AG04449 (cell line): ENCODE data around the gene MT1A.

Source experiments
- CTCF ChIA-PET: fragments of 350-600 bp; formaldehyde crosslinking; extraction: SDS; loops from one replicate; lab custom pipeline; 2021; ENCODE audit warnings: antibody characterized with exemption; lab: Yijun Ruan, JAX
- POLR2A ChIA-PET: fragments of 400-600, 350-600 bp; formaldehyde crosslinking; extraction: SDS; loops from one replicate; lab custom pipeline; 2020; ENCODE audit warnings: antibody characterized with exemption, inconsistent platforms; lab: Yijun Ruan, JAX
- DNase-seq: peaks from one replicate; pipeline ENCODE4 v3.0.0-alpha.2; 2010; ENCODE audit warnings: low read depth, low spot score
- H3K4me3 ChIP-seq: 2 replicates; pipeline ENCODE4 v1.5.1; 2011; ENCODE audit warnings: low read depth, mild to moderate bottlenecking, control low read depth, low read length
- CTCF ChIP-seq: IDR thresholded peaks from one replicate; pipeline ENCODE4 v1.5.1; 2011; ENCODE audit warnings: mild to moderate bottlenecking, moderate library complexity, low read length, control low read depth, inconsistent platforms; ENCODE audit not compliant: insufficient read depth; ENCODE audit errors: missing control alignments

The MT1A gene

GRCh38 chr16:56606071-56606475 lies 32.4 kb upstream of the MT1A start:
- CTCF ChIA-PET: interaction anchor here (0.8 to 10.2 kb wide), 12 partner anchors 9 to 123 kb away, joined by 3 to 174 read pairs (median 3); no protein-coding TSS in a partner anchor

GRCh38 chr16:56606476-56607108 lies 31.9 kb upstream of the MT1A start:
- no peak for TF ChIP-seq CTCF
- DNase-seq: no peak
- ChIA-PET CTCF (interaction anchor here (0.8 to 10.2 kb wide), 8 partner anchors 19 to 102 kb away, joined by 3 to 174 read pairs (median 8); no protein-coding TSS in a partner anchor), POLR2A (interaction anchor here (0.8 to 17.5 kb wide), 3 partner anchors 20 to 217 kb away, joined by 3 to 263 read pairs (median 3); partner anchors contain the start of genes MT1E, NUDT21 and OGFOD1)
- peak overlapping the region; percentile 41 for H3K4me3 ChIP-seq

More at GRCh38 chr16:56606071-56606475, 32.4 kb upstream of the MT1A start:
- TF ChIP-seq CTCF: no peak
- H3K4me3 ChIP-seq: no peak overlapping the region
- no peak for DNase-seq
- POLR2A ChIA-PET: interaction anchor here (0.8 to 17.5 kb wide), 2 partner anchors 20 to 155 kb away, joined by 3 to 263 read pairs; partner anchors contain the start of genes MT1E, NUDT21 and OGFOD1

GRCh38 chr16:56607109-56607618 lies 31.3 kb upstream of the MT1A start:
- ChIA-PET CTCF (interaction anchor here (0.8 to 10.2 kb wide), 7 partner anchors 11 to 95 kb away, joined by 3 to 174 read pairs (median 10); no protein-coding TSS in a partner anchor), POLR2A (interaction anchor here (0.8 to 17.5 kb wide), 3 partner anchors 19 to 218 kb away, joined by 3 to 263 read pairs (median 3); partner anchors contain the start of genes MT1E, NUDT21 and OGFOD1)

GRCh38 chr16:56607675-56608042 lies 30.8 kb upstream of the MT1A start:
- DNase-seq: no peak
- no peak for TF ChIP-seq CTCF
- ChIA-PET CTCF (interaction anchor here (1.2 to 10.2 kb wide), 4 partner anchors 10 to 95 kb away, joined by 3 to 174 read pairs (median 13); no protein-coding TSS in a partner anchor), POLR2A (interaction anchor here (17.5 kb wide), 1 partner anchor 18 kb away, joined by 263 read pairs; the partner anchor contains the start of gene MT1E)
- H3K4me3 ChIP-seq: no peak overlapping the region

More at GRCh38 chr16:56607109-56607618, 31.3 kb upstream of the MT1A start:
- peak overlapping the region; percentile 41 for H3K4me3 ChIP-seq
- peak; percentile 94 for DNase-seq
- TF ChIP-seq CTCF: no peak

- CTCF ChIA-PET: interaction anchor here (0.6 to 10.2 kb wide), 6 partner anchors 10 to 277 kb away, joined by 3 to 174 read pairs (median 3); no protein-coding TSS in a partner anchor
- DNase-seq: peak; percentile 65
- POLR2A ChIA-PET: interaction anchor here (0.6 to 17.5 kb wide), 6 partner anchors 9 to 75 kb away, joined by 3 to 263 read pairs (median 4); partner anchors contain the start of genes MT1A, MT1E and MT1X
- TF ChIP-seq CTCF: no peak
- H3K4me3 ChIP-seq: peak within 1 kb of the TSS; percentile 74
These were observed 30.2 kb upstream of the MT1A start, which contains the start of gene MT2A for GRCh38 chr16:56608043-56608875. TSS of gene MT2A (plus strand) at chr16:56608584. CDS start at chr16:56608656, 72 bp downstream.
